ENCODE results near the gene CRMP1.

Gene CRMP1

GRCh38 chr4:5893004-5893580 is at the start of gene CRMP1:
Gene CRMP1, minus strand, starts transcription at chr4:5893086. Its CDS starts 117 bp downstream, at chr4:5892969.
- DNase-seq: no peak

- DNase-seq: no peak
Measured at GRCh38 chr4:5941601-5942000, 48.7 kb upstream of the CRMP1 start.

- DNase-seq: no peak
Measured at GRCh38 chr4:5940470-5941203, 47.8 kb upstream of the CRMP1 start.

GRCh38 chr4:5933996-5934831 is 41.3 kb upstream of the CRMP1 start:
- no peak for DNase-seq

- no peak for DNase-seq
Measured at GRCh38 chr4:5933116-5933515, 40.2 kb upstream of the CRMP1 start.

GRCh38 chr4:5932035-5932568 is 39.2 kb upstream of the CRMP1 start:
- DNase-seq: no peak

GRCh38 chr4:5931526-5931925 is 38.6 kb upstream of the CRMP1 start:
- no peak for DNase-seq

GRCh38 chr4:5930876-5931275 is 38.0 kb upstream of the CRMP1 start:
- DNase-seq: no peak

- no peak for DNase-seq
Measured at GRCh38 chr4:5930456-5930855, 37.6 kb upstream of the CRMP1 start.

- DNase-seq: no peak
Measured at GRCh38 chr4:5928844-5929420, 36.0 kb upstream of the CRMP1 start.

- no peak for DNase-seq
Measured at GRCh38 chr4:5928274-5928673, 35.4 kb upstream of the CRMP1 start.

- no peak for DNase-seq
Measured at GRCh38 chr4:5927747-5928146, 34.9 kb upstream of the CRMP1 start.

- DNase-seq: no peak
Measured at GRCh38 chr4:5927116-5927515, 34.2 kb upstream of the CRMP1 start.

GRCh38 chr4:5926598-5926997 is 33.7 kb upstream of the CRMP1 start:
- DNase-seq: no peak

GRCh38 chr4:5925419-5926200 is 32.7 kb upstream of the CRMP1 start:
- no peak for DNase-seq

GRCh38 chr4:5924461-5925125 is 31.7 kb upstream of the CRMP1 start:
- no peak for DNase-seq

GRCh38 chr4:5923376-5923775 is 30.5 kb upstream of the CRMP1 start:
- no peak for DNase-seq

- DNase-seq: no peak
Measured at GRCh38 chr4:5922556-5922955, 29.7 kb upstream of the CRMP1 start.

- DNase-seq: no peak
Measured at GRCh38 chr4:5921981-5922380, 29.1 kb upstream of the CRMP1 start.

GRCh38 chr4:5921101-5921980 is 28.5 kb upstream of the CRMP1 start:
- DNase-seq: no peak

- DNase-seq: no peak
Measured at GRCh38 chr4:5919571-5919970, 26.7 kb upstream of the CRMP1 start.

All from stimulated activated CD4-positive, alpha-beta T cell treated with anti-CD3 and anti-CD28 coated beads, Interleukin-1b, Interleukin-23, amount 100 ng/mL, for 48 hours (primary cell).